SH-SY5Y (cell line): ENCODE data around the gene TMEM170B.

Experiments
- GATA2 ChIP-seq: IDR thresholded peaks from 2 replicates; pipeline ENCODE4 v1.6.1; 2011; ENCODE audit warnings: mild to moderate bottlenecking, low read depth, low read length
- GATA3 ChIP-seq: IDR thresholded peaks from 2 replicates; pipeline ENCODE4 v1.6.1; 2011; ENCODE audit warnings: low read depth, mild to moderate bottlenecking, low read length, moderate library complexity

DNA sequence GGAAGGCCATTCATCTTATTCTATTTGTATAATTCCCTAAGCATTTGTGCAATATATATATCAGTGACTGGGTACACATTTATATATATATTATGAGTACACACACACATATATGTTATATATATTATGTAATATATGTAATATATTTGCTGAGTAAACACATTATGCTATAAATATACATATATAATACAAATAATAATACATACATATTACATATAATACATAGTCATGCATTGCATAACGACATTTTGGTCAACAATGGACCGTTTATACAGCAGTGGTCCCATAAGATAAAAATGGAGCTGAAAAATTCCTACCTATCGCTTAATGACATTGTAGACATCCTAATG lies 11.4 kb upstream of the TMEM170B start:
- no peak for TF ChIP-seq GATA2
- TF ChIP-seq GATA3 = no peak
